Hematopoietic multipotent progenitor cell treated with erythropoietin and hydrocortisone succinate and interleukin-3 and kit ligand, for 6 days (in vitro differentiated cells): Measurements from ENCODE around the gene CCDC85A.

Experiments used
- DNase-seq: peaks from one replicate; pipeline ENCODE4 v3.0.0-alpha.2; 2015

Gene CCDC85A

GRCh38 chr2:56314796-56315195 is 131.0 kb downstream of the CCDC85A start:
- DNase-seq, result no peak

GRCh38 chr2:56315376-56315775 is 131.6 kb downstream of the CCDC85A start:
- no peak for DNase-seq

GRCh38 chr2:56316011-56316410 is 132.2 kb downstream of the CCDC85A start:
- no peak for DNase-seq

- no peak for DNase-seq
Measured at GRCh38 chr2:56318147-56318546, 134.4 kb downstream of the CCDC85A start.

- no peak for DNase-seq
Measured at GRCh38 chr2:56325661-56326345, 142.0 kb downstream of the CCDC85A start.

- no peak for DNase-seq
Measured at GRCh38 chr2:56326346-56326741, 142.6 kb downstream of the CCDC85A start.

GRCh38 chr2:56331810-56332209 is 148.0 kb downstream of the CCDC85A start:
- no peak for DNase-seq

GRCh38 chr2:56333812-56334485 is 150.2 kb downstream of the CCDC85A start:
- no peak for DNase-seq

- no peak for DNase-seq
Measured at GRCh38 chr2:56334622-56335021, 150.8 kb downstream of the CCDC85A start.

- DNase-seq, result no peak
Measured at GRCh38 chr2:56335101-56335500, 151.3 kb downstream of the CCDC85A start.

- no peak for DNase-seq
Measured at GRCh38 chr2:56337342-56337741, 153.6 kb downstream of the CCDC85A start.

- DNase-seq, result no peak
Measured at GRCh38 chr2:56338232-56338631, 154.4 kb downstream of the CCDC85A start.

- no peak for DNase-seq
Measured at GRCh38 chr2:56344771-56345170, 161.0 kb downstream of the CCDC85A start.

- DNase-seq, result no peak
Measured at GRCh38 chr2:56347881-56348280, 164.1 kb downstream of the CCDC85A start.

GRCh38 chr2:56348392-56349210 is 164.8 kb downstream of the CCDC85A start:
- DNase-seq, result no peak

- DNase-seq, result no peak
Measured at GRCh38 chr2:56357655-56358295, 174.0 kb downstream of the CCDC85A start.

GRCh38 chr2:56361844-56362243 is 178.1 kb downstream of the CCDC85A start:
- DNase-seq, result no peak

GRCh38 chr2:56364902-56365301 is 181.1 kb downstream of the CCDC85A start:
- DNase-seq, result no peak

- DNase-seq, result no peak
Measured at GRCh38 chr2:56369316-56369715, 185.5 kb downstream of the CCDC85A start.

- no peak for DNase-seq
Measured at GRCh38 chr2:56372071-56372656, 188.4 kb downstream of the CCDC85A start.

- DNase-seq, result no peak
Measured at GRCh38 chr2:56375251-56375650, 191.5 kb downstream of the CCDC85A start.

- DNase-seq, result no peak
Measured at GRCh38 chr2:56376699-56377665, 193.2 kb downstream of the CCDC85A start.
